ENCODE results near the gene RGS2.
A peak's percentile ranks its signal among the peaks of the same experiment; 100 is the strongest.

Gene RGS2, protein sequence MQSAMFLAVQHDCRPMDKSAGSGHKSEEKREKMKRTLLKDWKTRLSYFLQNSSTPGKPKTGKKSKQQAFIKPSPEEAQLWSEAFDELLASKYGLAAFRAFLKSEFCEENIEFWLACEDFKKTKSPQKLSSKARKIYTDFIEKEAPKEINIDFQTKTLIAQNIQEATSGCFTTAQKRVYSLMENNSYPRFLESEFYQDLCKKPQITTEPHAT

DNA sequence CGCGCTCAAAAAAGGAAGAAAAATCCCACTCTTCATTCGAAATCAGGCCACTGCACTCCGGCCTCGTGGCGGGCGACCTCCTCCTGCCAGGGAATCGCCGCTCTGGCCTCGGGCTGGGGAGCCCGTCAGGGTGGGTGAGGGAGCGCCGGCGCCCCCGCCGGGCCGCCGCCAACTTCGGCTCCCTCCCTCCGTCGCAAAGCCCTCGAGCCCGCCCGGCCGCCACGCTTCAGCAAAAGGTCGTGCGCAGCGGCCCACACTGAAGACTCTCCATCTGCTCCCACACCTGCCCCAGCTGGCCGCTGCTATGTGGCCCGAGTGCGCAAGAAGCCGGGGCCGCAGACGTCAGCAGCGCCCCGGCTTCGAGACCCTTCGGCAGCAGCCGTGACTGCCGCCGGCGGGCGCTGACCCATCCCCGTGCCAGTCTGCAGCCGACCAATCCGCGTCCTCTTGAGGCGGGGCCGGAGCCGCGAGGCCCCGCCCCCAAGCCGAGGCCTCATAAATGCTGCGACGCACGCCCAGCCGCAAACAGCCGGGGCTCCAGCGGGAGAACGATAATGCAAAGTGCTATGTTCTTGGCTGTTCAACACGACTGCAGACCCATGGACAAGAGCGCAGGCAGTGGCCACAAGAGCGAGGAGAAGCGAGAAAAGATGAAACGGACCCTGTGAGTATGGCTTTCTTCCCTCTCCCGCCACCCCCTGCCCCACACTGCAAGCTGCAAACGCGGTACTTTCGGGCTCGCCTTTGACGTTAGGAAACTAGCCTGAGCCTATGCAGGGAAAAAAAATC lies at the start of gene RGS2:
Gene RGS2, plus strand, starts transcription at position 522 of the 789 bp plus-strand sequence. Its CDS starts 33 bp downstream, at position 555.
- peak; percentile 94 for DNase-seq

DNA sequence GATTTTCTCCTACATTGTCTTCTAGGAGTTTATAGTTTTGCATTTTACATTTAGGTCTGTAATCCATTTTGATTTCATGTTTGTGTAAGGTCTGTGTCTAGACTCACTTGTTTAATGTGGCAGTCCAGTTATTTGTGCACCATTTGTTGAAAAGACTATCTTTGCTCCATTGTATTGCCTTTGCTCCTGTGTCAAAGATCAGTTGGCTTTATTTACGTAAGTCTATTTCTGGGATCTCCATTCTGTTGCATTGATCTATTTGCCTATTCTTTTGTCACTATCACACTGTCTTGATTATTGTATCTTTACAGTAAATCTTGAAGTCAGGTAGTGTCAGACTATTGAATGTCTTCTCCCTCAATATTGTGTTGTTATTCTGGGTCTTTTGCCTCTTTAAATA lies 49.7 kb upstream of the RGS2 start:
- DNase-seq = no peak

DNA sequence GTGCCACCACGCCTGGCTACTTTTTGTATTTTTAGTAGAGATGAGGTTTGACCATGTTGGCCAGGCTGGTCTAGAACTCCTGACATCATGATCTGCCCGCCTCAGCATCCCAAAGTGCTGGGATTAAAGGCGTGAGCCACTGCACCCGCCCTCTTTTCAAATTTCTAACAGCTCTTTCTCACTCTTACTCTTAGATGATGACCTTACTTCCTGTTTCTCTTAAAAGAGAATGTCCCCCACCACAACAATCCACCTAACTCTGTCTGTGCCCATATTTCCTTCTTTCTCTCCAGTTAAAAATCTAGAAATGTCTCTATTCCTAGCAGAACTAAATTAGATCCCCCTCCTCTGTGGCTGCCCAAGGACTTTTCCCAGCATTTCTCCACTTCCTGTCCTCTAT lies 46.6 kb upstream of the RGS2 start:
- DNase-seq = no peak

GRCh38 chr1:192763243-192763642 lies 45.6 kb upstream of the RGS2 start:
- no peak for DNase-seq

- no peak for DNase-seq
Measured at GRCh38 chr1:192763756-192764155, 45.1 kb upstream of the RGS2 start.

- DNase-seq = no peak
Measured at GRCh38 chr1:192764675-192765074, 44.2 kb upstream of the RGS2 start.

DNA sequence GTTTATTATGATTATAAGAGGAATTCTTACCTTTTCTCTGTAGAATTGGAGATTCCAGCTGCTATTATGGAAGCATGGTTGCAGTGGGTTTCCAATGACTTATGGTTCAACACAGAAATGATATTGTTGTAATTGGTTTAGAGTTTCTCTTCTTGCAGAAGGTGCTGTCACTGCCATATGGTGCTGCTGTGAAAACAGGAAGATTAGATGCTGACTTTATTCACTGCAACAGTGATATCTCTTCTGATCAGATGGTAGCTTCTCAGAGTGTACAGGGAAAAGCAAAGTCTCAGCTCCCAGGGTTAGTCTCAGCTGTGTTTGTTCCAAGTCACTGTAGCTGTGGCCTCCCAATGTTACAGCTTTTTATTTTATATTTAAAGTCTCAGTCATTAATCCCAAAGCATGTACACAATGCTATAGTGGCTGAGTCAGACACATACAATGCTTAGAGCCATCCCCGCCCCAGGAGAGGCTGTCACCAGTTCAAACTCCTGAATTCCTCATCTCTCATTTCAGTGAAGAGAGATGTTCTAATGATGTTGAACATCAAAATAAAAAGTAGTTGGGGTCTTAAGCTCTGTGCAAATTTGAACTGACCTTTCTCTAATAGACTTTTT lies 42.7 kb upstream of the RGS2 start:
- no peak for DNase-seq

DNA sequence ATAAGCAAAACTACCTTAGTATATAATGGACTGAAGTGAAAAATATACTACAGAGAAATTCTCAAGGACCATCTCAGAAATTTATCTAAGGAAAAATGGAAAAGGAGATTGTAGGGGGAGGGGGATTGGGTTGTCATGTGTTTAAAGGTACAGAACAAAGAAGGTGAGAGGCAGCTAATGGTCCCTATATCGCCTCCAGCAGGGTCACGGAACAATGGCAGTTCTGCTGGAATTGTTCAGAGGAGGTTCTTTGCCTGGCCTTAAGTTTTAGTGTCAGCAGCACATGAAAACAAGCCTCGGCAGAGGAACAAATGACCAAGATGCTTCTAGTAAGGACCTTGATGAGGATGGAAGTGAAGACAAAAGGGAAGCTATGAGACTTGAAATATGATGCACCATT lies 42.0 kb upstream of the RGS2 start:
- DNase-seq = no peak

- no peak for DNase-seq
Measured at GRCh38 chr1:192767798-192768197, 41.0 kb upstream of the RGS2 start.

- no peak for DNase-seq
Measured at GRCh38 chr1:192768463-192768862, 40.4 kb upstream of the RGS2 start.

DNA sequence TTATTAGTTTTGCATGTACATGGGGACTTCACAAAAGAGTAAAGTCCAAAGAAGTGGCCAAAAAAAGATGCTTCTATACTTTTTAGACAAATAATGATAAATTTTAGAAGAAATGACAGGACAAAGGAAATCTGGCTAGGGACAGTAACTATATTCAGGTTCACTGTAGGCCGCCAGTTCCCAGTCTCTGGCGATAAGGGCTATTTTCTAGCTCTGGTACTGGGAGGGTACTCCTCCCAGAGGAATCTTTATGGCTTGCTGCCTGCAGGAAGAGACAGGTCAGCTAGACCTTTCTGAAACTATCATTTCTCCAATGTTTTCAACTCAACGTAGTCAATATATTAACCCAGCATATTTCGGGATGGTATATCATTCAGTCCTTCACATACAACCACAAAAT lies 37.5 kb upstream of the RGS2 start:
- no peak for DNase-seq

DNA sequence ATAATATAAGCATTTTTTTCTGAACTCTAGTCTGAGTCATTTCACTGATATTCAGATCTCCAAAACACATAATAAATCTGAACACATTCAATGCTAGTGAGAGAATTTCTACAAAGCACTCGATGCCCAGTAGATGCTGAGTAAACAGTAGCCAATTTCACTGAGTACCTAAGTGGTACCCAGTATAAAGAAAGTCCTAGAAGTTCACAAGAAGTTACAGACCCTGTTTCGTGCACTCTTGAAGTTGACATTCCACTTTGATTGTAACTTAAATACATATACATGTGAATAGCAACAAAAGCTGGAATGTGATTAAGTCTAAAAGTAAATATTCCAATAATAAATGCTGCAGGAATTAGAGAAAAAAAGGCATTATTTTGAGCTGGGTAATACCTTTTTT lies 33.2 kb upstream of the RGS2 start:
- DNase-seq = no peak

DNA sequence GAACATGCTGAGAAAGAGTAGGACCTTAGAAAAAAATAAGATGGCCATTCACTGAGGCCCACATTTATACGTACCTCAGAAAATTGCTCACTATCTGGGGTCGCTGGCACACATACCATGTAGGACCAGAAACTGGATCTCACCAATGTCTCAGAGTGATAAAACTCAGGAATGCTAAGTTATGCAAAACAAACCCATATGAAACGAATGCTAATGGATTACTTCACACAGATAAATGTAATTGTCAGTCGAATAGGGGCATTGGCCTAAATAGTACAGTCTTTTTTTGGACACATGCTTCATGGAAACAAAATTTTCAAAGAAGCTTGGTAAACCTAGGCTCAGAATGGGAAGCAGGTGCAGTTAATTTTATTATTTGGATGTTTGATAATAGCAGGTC lies 32.6 kb upstream of the RGS2 start:
- no peak for DNase-seq

DNA sequence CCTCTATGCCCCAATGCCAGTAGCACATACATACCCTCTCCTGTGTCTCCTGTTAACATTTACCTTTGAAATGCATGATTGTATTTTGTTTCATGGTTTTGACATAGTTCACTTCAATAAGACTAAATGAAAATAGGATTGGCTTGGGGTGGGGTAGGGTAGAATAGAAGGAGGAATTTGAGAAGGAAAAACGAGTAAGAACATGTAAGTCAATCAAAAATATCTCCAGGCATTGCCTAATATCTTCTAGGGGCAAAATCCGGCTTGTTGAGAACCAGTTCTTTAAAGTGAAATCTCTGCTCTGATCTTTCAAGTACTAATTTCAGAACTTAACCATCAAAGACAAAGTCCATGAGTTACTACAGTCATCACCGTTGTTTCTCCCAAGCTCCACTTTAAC lies 31.8 kb upstream of the RGS2 start:
- DNase-seq = no peak

GRCh38 chr1:192783791-192784190 lies 25.0 kb upstream of the RGS2 start:
- no peak for DNase-seq

- DNase-seq = no peak
Measured at GRCh38 chr1:192784397-192784796, 24.4 kb upstream of the RGS2 start.

GRCh38 chr1:192786576-192786975 lies 22.3 kb upstream of the RGS2 start:
- DNase-seq = no peak

DNA sequence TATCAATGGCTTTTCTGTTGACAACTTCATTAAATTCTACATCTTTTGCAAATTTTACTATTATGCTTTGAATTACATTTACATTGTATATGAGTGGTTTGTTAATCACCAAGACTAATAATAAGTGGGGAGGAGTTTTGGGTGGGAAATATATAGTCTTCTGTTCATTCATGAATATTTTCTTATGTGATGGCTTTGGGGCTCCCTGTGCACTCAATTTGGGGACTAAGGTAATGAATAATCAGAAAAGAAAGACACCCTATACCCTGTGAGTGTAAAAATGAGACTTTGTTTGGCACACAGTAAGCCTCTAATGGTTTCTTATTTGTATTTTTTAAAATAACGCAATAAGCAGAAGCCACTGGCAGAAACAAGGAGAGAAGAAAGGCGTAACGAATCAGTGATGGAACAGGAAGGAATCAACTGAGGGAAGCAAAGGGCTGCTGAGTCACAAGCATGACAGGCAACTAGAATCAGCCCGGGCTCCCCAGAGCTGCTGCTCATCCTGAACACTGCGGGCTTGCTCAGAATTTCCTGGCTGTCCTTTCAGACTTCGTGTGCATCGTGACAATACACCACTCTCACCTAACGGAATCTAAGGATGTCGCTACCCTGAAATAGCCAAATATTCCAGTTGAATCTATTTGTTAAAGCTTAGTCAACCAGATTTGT lies 20.8 kb upstream of the RGS2 start:
- no peak for DNase-seq

- DNase-seq = no peak
Measured at GRCh38 chr1:192789871-192790270, 19.0 kb upstream of the RGS2 start.

DNA sequence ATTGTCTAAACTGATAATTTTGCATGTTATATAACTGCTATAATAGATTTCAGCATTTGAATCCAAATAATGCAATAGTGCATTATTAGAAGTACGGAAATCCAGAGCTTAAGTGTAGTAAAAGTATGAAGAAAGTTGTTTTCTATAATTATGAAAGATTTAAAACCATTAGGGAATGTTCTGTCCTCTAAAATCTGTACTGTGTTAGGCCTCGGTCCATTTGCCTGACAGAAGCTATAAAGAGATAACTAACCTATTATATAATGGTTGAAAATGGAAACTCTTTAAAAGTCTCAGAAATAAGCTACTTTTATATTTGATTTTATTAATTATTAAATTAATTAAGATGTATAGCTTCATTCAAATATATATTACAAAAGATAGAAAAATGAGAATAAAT lies 16.2 kb upstream of the RGS2 start:
- DNase-seq = no peak

DNA sequence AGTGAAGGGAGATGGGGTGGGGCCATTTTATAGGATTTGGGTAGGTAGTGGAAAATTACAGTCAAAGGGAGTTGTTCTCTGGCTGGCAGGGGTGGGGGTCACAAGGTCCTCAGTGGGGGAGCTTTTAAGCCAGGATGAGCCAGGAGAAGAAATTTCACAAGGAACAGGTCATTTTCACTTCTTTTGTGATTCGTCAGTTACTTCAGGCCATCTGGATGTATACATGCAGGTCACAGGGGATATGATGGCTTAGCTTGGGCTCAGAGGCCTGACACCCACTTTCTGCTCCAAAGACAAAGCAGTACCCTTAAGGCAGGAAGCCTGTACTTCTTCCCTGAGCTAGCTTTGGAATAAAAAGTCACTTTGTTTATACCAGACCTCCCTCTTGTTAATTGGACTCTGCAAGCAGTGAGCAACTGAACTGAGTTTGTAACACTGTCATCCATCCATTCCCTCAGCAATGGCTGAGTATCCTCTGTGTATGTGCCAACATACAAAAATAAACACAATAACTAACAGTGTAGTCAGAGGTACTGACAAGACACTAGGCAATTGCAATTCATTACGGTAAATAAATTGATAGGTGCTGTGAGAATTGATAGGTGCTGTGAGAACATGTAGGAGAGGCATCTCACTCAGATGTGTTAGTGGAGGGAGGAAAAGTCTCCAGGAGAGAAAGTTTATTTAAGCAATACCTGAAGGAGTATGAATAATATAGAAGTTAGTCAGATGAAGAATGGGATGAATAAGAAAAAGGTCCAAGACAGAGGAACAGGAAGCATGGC lies 14.7 kb upstream of the RGS2 start:
- no peak for DNase-seq

DNA sequence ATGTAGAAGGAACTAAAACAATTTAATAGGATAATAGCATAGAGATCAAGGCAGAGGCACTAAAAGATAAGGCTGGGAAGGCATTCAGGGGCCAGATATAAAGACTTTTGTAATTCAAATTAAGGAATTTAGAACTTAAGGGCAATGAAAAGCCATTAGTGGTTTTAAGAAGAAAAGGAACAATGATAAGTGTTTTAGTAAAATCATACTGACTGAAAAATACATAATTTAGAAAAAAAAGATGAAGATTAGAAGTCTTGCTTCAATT lies 14.1 kb upstream of the RGS2 start:
- DNase-seq = no peak

- DNase-seq = no peak
Measured at GRCh38 chr1:192795916-192796618, 12.8 kb upstream of the RGS2 start.

Measured in NCI-H345 (cell line).